Neural progenitor cell (in vitro differentiated cells): Measurements from ENCODE around the gene MFSD6L.

Experiments used
- EZH2 ChIP-seq: fragments of 200-600 bp; sonication (generic); IDR thresholded peaks from 2 replicates; pipeline ENCODE4 v1.6.1; 2017; ENCODE audit warnings: antibody characterized with exemption, mild to moderate bottlenecking, moderate library complexity
- TF ChIP-seq, protein P1 (sequence below): fragments of 200-600 bp; sonication (generic); IDR thresholded peaks from 2 replicates; pipeline ENCODE4 v1.5.1; 2017; ENCODE audit warnings: antibody characterized with exemption, mild to moderate bottlenecking

DNA sequence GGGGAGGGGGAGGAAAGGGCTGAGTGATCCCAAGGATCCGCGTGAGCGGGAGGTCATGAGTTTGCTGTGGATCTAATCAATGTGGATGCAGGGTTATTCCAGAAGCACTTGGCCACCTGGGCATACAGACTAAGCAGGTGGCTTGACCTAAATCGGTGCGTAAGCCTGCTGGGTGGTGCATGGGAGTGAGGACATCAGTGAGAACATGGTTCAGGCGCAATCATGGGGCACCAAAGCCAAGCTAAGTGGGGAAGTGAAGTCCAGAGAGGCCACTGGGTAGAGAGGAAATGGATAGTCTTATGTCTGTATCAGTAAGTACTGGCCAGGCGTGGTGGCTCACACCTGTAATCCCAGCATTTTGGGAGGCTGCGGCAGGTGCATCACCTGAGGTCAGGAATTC is 18.9 kb upstream of the MFSD6L start:
- TF ChIP-seq, protein P1, sequence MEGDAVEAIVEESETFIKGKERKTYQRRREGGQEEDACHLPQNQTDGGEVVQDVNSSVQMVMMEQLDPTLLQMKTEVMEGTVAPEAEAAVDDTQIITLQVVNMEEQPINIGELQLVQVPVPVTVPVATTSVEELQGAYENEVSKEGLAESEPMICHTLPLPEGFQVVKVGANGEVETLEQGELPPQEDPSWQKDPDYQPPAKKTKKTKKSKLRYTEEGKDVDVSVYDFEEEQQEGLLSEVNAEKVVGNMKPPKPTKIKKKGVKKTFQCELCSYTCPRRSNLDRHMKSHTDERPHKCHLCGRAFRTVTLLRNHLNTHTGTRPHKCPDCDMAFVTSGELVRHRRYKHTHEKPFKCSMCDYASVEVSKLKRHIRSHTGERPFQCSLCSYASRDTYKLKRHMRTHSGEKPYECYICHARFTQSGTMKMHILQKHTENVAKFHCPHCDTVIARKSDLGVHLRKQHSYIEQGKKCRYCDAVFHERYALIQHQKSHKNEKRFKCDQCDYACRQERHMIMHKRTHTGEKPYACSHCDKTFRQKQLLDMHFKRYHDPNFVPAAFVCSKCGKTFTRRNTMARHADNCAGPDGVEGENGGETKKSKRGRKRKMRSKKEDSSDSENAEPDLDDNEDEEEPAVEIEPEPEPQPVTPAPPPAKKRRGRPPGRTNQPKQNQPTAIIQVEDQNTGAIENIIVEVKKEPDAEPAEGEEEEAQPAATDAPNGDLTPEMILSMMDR = no peak
- no peak for TF ChIP-seq EZH2
